GM21528 (cell line): ENCODE data around the gene ASTN2.

Source experiments
- ATAC-seq: cut with Tn5 transposase; IDR thresholded peaks from one replicate; pipeline ENCODE4 v1.9.1; 2021; ENCODE audit warnings: mild to moderate bottlenecking, moderate library complexity; ENCODE audit not compliant: unreplicated experiment, low FRiP score

ASTN2 gene

DNA sequence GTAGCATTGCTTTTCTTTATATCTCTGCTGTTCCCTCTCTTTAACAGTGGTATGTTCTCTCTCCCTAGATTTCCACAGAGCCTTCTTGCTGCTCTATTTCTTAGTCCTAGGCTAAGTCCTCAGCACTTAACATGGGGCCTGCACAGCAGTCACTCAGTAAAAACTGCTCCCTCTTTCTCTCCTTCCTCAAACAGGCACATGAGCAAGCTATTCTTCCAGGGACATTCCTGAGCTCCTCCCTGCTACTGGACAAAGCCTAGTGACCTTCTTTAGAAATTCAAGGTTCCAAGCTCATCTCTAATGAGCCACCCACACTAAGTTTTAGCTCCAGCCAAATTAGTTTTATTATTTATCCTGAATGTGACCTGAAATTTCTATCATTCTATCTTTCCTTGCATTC is 688.3 kb downstream of the ASTN2 start:
- no peak for ATAC-seq

GRCh38 chr9:116724123-116724522 is 690.7 kb downstream of the ASTN2 start:
- no peak for ATAC-seq

DNA sequence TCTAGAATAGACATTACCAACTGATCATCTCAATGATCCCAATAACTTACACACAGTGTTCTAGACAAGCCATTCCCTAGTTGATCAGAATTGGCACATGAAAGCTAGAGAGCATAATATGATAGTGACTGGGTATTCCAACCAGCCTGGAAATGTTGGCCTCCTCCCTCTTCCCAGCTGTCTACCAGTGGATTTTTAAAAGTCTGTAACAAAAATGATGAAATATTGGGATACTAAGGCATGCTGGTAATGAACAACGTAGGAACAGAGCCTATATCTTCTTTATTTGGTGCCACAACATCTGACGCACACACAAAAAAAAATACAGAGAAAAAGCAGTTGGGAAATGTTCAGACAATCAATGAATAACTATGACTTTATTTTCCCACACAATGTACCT is 692.9 kb downstream of the ASTN2 start:
- no peak for ATAC-seq

DNA sequence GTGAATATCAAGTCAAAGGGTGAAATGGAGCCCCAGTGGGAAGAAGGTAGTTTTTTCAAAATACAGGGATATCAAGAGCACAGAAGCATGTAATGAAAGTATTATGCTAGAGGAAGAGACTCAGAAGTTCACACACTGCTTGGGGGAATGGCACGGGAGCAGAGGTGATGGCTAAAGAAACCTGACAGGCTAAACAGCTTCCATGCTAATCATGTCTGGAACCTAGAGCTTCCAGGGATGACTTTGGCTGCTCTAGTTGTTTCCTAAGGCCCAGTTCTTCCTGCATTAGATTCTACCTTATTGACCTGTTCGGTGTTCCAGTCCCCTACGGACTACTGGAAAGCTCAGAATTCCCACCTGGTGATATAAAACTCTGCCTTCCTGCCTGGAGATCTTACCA is 693.4 kb downstream of the ASTN2 start:
- ATAC-seq, result no peak

GRCh38 chr9:116720111-116720510 is 694.7 kb downstream of the ASTN2 start:
- no peak for ATAC-seq

DNA sequence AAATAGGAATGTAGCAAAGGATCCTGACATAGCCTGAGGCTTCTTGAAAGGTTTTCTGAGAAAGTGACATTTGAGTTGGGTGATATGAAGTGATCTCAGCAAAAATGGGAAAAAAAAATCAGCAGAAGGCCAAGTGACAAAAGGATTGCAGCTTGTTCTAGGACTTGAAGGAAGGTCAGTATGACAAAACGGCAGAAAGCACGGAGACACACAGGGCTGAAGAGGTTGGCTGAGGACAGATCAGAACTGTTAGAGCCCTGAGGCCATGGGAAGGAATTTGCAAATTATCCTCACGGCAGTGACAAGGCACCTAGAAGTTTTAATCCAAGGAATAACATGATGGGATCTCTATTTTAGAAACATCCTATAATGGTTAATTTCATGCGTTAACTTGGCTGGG is 696.7 kb downstream of the ASTN2 start:
- no peak for ATAC-seq

- ATAC-seq, result no peak
Measured at GRCh38 chr9:116717150-116717549, 697.7 kb downstream of the ASTN2 start.

DNA sequence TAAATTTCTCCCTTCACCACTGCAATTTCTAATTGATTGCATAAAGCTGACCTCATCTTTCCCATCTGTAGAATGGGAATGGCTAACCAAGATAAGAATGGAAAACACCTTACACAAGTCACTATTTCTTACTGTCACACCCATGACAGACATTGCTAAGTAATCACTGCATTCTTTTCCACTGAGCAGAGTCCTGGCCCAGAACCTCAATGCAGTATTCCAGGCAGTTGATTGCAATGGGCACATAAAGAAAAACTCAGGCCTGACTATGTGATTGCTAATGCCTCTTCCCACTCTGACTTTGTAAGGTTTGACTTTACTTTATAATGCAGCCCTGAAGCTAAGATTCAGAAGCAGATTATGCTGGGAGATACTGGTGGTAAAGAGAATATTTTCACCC is 698.4 kb downstream of the ASTN2 start:
- no peak for ATAC-seq

- ATAC-seq, result no peak
Measured at GRCh38 chr9:116715751-116716150, 699.1 kb downstream of the ASTN2 start.

DNA sequence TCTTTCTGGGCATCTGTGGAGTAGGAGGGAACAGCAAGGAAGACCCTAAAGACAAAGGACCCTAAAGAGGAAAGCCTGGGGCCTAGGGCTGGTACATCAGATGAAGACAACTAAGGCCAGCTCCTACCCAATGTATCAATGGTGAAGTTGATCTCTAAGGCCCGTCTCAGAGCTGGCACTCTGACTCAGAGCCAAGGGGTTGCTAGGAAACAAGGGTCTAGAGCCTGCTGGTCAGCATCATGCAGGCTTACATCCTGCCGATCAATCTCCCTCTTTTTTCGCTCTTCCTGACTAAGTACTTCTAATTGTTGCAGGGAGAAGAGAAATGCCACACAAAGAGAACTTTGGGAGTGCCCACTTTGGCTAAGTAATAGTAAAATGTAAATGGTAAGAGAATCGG is 701.6 kb downstream of the ASTN2 start:
- ATAC-seq, result no peak

DNA sequence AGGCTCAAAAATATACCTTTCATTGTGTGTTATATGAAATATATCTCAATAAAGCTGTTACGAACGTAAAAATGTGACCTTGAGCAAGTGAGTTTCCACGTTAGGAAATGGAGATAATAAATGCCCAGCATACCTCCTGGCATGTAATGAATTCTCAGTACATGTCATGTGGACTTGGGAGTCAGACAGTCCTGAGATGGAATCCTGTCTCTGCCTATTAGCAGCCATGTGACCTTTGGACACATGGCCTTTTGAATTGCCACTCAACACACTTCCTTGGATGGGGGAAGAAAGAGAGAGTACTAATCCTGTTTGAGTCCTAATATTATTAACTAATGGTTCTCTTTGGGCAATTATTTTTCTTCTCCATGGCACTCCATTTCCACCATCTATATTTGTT is 702.1 kb downstream of the ASTN2 start:
- ATAC-seq, result no peak

DNA sequence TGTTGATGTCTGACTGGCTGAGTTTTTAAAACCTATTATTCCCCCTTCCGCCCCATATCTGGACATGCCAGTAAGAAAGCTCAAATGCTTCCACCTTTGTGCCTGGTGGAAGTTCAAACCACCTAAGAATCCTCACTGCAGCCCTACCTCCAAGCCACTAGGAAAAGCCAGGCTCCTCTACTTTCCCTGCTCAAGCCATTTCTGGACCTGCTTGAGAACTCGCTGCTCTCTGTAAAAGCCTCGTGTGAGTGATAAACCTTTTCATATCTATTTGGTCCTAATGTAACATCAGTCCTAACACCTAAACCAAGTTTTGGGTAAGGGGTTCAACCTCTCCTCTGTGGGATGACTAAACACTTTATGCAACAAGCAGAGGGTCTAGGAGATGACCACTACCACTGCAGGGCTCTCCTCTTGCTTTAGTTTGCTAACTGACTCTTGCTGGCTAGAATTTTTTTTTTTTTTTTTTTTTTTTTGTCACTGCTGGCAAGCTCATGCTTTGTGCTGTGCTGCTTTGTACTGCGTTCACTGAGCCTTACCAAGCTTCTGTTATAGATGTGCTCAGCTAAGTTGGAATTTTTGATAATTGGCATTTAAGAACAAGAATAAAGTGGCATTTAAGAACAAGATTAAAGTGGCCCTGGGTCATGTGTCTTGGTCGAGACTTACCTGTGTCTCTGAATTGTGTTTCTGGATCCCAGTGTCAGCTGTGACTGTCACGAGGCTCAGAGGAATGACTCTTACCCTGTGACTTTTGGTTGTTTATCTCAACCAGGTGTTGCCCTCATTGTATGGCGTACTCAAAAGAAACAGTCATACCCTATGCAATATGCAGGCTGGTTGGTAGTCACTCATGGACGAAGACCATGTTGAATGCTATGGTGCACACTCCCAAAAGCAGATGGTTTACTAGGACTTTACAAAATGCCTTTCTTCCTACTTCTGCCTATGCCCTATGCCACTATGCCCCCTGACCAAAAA is 708.3 kb downstream of the ASTN2 start:
- no peak for ATAC-seq

DNA sequence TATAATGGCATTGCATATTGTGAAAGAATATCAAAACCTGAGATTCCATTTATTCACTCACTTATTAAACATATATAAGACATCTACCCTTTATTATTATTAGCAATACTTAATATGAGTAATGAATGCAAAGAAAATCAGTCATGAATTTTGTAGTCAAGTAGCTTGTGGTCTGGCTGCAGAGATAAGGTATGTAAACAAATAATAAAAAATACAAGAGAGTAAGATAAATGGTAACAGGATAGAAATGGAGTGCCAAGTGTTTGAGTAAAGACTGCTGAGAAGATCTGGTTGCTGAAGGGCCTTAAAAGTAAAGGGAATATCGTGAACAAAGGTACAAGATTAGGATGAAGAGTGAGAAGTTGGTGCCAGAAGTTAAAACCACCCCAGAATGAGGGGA is 709.3 kb downstream of the ASTN2 start:
- no peak for ATAC-seq

GRCh38 chr9:116704470-116704869 is 710.4 kb downstream of the ASTN2 start:
- ATAC-seq, result no peak

DNA sequence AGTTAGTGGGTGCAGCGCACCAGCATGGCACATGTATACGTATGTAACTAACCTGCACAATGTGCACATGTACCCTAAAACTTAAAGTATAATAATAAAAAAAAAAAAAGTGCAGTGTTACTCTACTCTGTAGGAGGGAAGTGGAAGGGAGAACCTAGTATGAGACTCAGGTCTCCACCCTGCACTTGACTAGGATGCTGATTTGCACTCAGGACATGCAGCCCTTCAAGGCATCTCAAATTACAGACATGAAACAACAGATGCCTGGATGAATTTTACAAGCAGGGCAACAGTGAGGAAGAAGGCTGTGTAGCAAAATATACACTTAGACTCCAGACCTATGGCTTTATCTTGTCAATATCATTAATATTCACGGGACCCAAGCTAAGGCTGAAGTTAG is 711.2 kb downstream of the ASTN2 start:
- no peak for ATAC-seq

- no peak for ATAC-seq
Measured at GRCh38 chr9:116701940-116702642, 712.8 kb downstream of the ASTN2 start.

GRCh38 chr9:116700882-116701865 is 713.7 kb downstream of the ASTN2 start:
- ATAC-seq, result no peak

- no peak for ATAC-seq
Measured at GRCh38 chr9:116700279-116700678, 714.6 kb downstream of the ASTN2 start.

DNA sequence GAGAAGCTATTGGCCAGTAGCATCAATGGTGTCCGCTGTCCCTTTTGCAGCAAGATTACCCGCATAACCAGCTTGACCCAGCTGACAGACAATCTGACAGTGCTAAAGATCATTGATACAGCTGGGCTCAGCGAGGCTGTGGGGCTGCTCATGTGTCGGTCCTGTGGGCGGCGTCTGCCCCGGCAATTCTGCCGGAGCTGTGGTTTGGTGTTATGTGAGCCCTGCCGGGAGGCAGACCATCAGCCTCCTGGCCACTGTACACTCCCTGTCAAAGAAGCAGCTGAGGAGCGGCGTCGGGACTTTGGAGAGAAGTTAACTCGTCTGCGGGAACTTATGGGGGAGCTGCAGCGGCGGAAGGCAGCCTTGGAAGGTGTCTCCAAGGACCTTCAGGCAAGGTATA is 717.0 kb downstream of the ASTN2 start:
- ATAC-seq, result no peak

- ATAC-seq, result no peak
Measured at GRCh38 chr9:116697362-116697761, 717.5 kb downstream of the ASTN2 start.

- no peak for ATAC-seq
Measured at GRCh38 chr9:116695438-116695837, 719.4 kb downstream of the ASTN2 start.
